GM12878 (cell line): ENCODE measurements around the gene HSD17B12. TPM values are rescaled to one million over a fixed set of nuclear protein-coding genes. Genes with fewer than 3 reads are reported as not detected.

Experiments
- ATAC-seq: fragments of 200-7000 bp; cut with Tn5 transposase; 3 replicates; pipeline ENCODE4 v1.9.1; 2020; ENCODE audit warnings: mild to moderate bottlenecking, moderate library complexity
- BruUV-seq: library from RNA; stranded (reverse); fragments of 400-500 nt; replicated peaks from 2 replicates; lab custom pipeline; 2021; lab: Mats Ljungman, UMichigan
- CTCF ChIA-PET: fragments of 300-600 bp; sonication (Branson Sonifier 250); formaldehyde crosslinking; extraction: SDS; loops from one replicate; lab custom pipeline; 2021; ENCODE audit warnings: inconsistent platforms; lab: Yijun Ruan, JAX
- POLR2A ChIA-PET: fragments of 350-600 bp; formaldehyde crosslinking; extraction: SDS; loops from one replicate; lab custom pipeline; 2021; ENCODE audit warnings: inconsistent platforms; lab: Charles Lee
- RAD21 ChIA-PET: fragments of 300-600 bp; sonication (Branson Sonifier 250); formaldehyde crosslinking; loops from one replicate; lab custom pipeline; 2023; ENCODE audit warnings: antibody characterized with exemption; ENCODE audit not compliant: unreplicated experiment; lab: Charles Lee
- SMC1A ChIA-PET: fragments of 300-600 bp; sonication (Branson Sonifier 250); formaldehyde crosslinking; loops from one replicate; lab custom pipeline; 2023; ENCODE audit not compliant: unreplicated experiment, uncharacterized antibody; lab: Charles Lee
- DNase-seq: peaks from one replicate; pipeline ENCODE4 v3.0.0-alpha.2; 2011; ENCODE audit warnings: low read depth, low spot score
- FAIRE-seq: peaks from 3 replicates; lab custom pipeline; 2011; peaks lifted over from hg19 to GRCh38; lab: Jason Lieb, UNC
- H2AFZ ChIP-seq: 2 replicates; pipeline ENCODE4 v1.6.0; 2011; ENCODE audit warnings: low read depth, low read length, control low read depth; ENCODE audit not compliant: control insufficient read depth
- H3K27ac ChIP-seq: 2 replicates; pipeline ENCODE4 v1.5.1; 2011; ENCODE audit warnings: control low read depth; ENCODE audit not compliant: control insufficient read depth, insufficient read depth
- H3K27me3 ChIP-seq, 2 experiments: replicated peaks in 1 of 2; 2 replicates each; pipeline versions ENCODE4 v1.6.0 to v1.6.1; 2011; ENCODE audit warnings: low read length in 1 of 2; ENCODE audit not compliant: control insufficient read depth in 2 of 2, insufficient read depth in 2 of 2
- H3K36me3 ChIP-seq, 2 experiments: 2 replicates each; pipeline ENCODE4 v1.5.1; 2011; ENCODE audit warnings: low read length in 1 of 2; ENCODE audit not compliant: control insufficient read depth in 2 of 2, insufficient read depth in 2 of 2
- H3K4me1 ChIP-seq: 2 replicates; pipeline ENCODE4 v1.6.1; 2011; ENCODE audit warnings: mild to moderate bottlenecking, low read length, moderate library complexity, mixed read lengths; ENCODE audit not compliant: control insufficient read depth, insufficient read depth
- H3K4me2 ChIP-seq: 2 replicates; pipeline ENCODE4 v1.6.0; 2011; ENCODE audit warnings: control low read depth; ENCODE audit not compliant: control insufficient read depth, insufficient read depth
- H3K4me3 ChIP-seq: fragments of 200-600 bp; sonication (generic); 2 replicates; pipeline ENCODE4 v1.5.1; 2016
- H3K79me2 ChIP-seq: 2 replicates; pipeline ENCODE4 v1.6.0; 2011; ENCODE audit warnings: low read length; ENCODE audit not compliant: control insufficient read depth, insufficient read depth
- H3K9ac ChIP-seq: 2 replicates; pipeline ENCODE4 v1.8.0; 2011; ENCODE audit warnings: low read length, control low read depth, mixed read lengths; ENCODE audit not compliant: control insufficient read depth, insufficient read depth
- H3K9me3 ChIP-seq: replicated peaks from 3 replicates; pipeline ENCODE4 v1.5.1; 2011; ENCODE audit warnings: mild to moderate bottlenecking, low read length; ENCODE audit not compliant: control insufficient read depth, insufficient read depth
- H4K20me1 ChIP-seq: 2 replicates; pipeline ENCODE4 v1.6.0; 2011; ENCODE audit not compliant: control insufficient read depth, insufficient read depth
- BRCA1 ChIP-seq: IDR thresholded peaks from 2 replicates; pipeline ENCODE4 v1.6.1; 2011; ENCODE audit warnings: low read depth, low read length, improper control_type of control experiment
- CREM ChIP-seq: IDR thresholded peaks from 2 replicates; pipeline ENCODE4 v1.6.1; 2014; ENCODE audit warnings: antibody characterized with exemption, low read depth
- DPF2 ChIP-seq: fragments of 450-650 bp; IDR thresholded peaks from 2 replicates; pipeline ENCODE4 v1.6.1; 2017; ENCODE audit warnings: mild to moderate bottlenecking
- EZH2 ChIP-seq: IDR thresholded peaks from 2 replicates; pipeline ENCODE4 v1.6.1; 2012; ENCODE audit warnings: low read depth, mild to moderate bottlenecking, control low read depth, inconsistent platforms, low read length, borderline replicate concordance; ENCODE audit not compliant: control insufficient read depth
- MYB ChIP-seq: fragments of 150-350 bp; IDR thresholded peaks from 2 replicates; pipeline ENCODE4 v1.6.1; 2014; ENCODE audit warnings: mild to moderate bottlenecking, low read depth, low read length, borderline replicate concordance
- NR2C2 ChIP-seq: IDR thresholded peaks from 2 replicates; pipeline ENCODE4 v1.6.1; 2011; ENCODE audit warnings: borderline replicate concordance, low read depth; ENCODE audit not compliant: control insufficient read depth, insufficient read length
- PAX8 ChIP-seq: fragments of 450-650 bp; IDR thresholded peaks from 2 replicates; pipeline ENCODE4 v1.6.1; 2017; ENCODE audit warnings: mild to moderate bottlenecking, moderate library complexity
- RBBP5 ChIP-seq: fragments of 200-600 bp; sonication (generic); conservative IDR thresholded peaks from 2 replicates; pipeline ENCODE4 v1.6.1; 2016
- SPI1 ChIP-seq: IDR thresholded peaks from 2 replicates; pipeline ENCODE4 v1.6.1; 2011; ENCODE audit warnings: low read depth, mild to moderate bottlenecking, low read length, moderate library complexity, borderline replicate concordance; ENCODE audit not compliant: insufficient read depth
- ZNF24 ChIP-seq: fragments of 450-650 bp; IDR thresholded peaks from 2 replicates; pipeline ENCODE4 v1.6.1; 2017; ENCODE audit warnings: antibody characterized with exemption, mild to moderate bottlenecking
- WGBS: methylation state at CpG from one replicate; pipeline ENCODE4 v1.1.6; 2016; ENCODE audit warnings: low lambda C conversion rate; ENCODE audit not compliant: insufficient replicate concordance, insufficient coverage; ENCODE audit errors: missing lambda C conversion rate; 5-methylcytosine and 5-hydroxymethylcytosine counted together
- in situ Hi-C: fragments of 300-500 bp; cut with MboI; formaldehyde crosslinking; loops from 9 replicates; pipeline ENCODE4 v1.14.3; 2018; ENCODE audit warnings: mixed read lengths
- intact Hi-C: fragments of 100-400 bp; cut with micrococcal nuclease; formaldehyde crosslinking; loops from one replicate; pipeline ENCODE4 v1.14.2; 2022; ENCODE audit not compliant: unreplicated experiment
- polyA plus RNA-seq, 11 experiments: library from polyadenylated mRNA; depleted of rRNA in 4 of 11; unstranded in 6 of 11; stranded (reverse) in 5 of 11; fragments of >200 nt; fragmentation: Nextera tagmentation in 4 of 11; fragmentation: Illumina TruSeq in 1 of 11; extraction: Ambion mirVana in 4 of 11; extraction: Trizol in 1 of 11; gene quantifications; 1 replicate in 1 of 11; 2 replicates in 10 of 11; pipeline versions ENCODE4 v1.2.1 to v1.2.3, GENCODE V29; 2011 to 2016; ENCODE audit warnings: inconsistent platforms in 2 of 11, missing spikeins in 2 of 11, low read depth in 1 of 11
- total RNA-seq, 4 experiments: library from RNA; depleted of rRNA in 3 of 4; stranded (reverse); fragments of >200 nt in 3 of 4; fragmentation: Illumina TruSeq in 1 of 4; extraction: Trizol in 1 of 4; gene quantifications; 2 replicates each; pipeline versions ENCODE4 v1.2.1 to v1.2.3, GENCODE V29; 2013 to 2021
- TF ChIP-seq, protein P1 (sequence below): IDR thresholded peaks from 2 replicates; pipeline ENCODE4 v1.6.1; 2012; ENCODE audit warnings: improper control_type of control experiment, low read depth, low read length; ENCODE audit not compliant: insufficient replicate concordance
- TF ChIP-seq, protein P2 (sequence below): fragments of 450-650 bp; IDR thresholded peaks from 2 replicates; pipeline ENCODE4 v1.6.1; 2016; ENCODE audit warnings: mild to moderate bottlenecking, moderate library complexity, borderline replicate concordance

The HSD17B12 gene
- total and polyA plus RNA-seq, 10 of the 15 experiments (the other 5 are each of a cell fraction or from before 2014, with no cell fraction given) = 23.6 to 88.0 (median 64.7) TPM

DNA sequence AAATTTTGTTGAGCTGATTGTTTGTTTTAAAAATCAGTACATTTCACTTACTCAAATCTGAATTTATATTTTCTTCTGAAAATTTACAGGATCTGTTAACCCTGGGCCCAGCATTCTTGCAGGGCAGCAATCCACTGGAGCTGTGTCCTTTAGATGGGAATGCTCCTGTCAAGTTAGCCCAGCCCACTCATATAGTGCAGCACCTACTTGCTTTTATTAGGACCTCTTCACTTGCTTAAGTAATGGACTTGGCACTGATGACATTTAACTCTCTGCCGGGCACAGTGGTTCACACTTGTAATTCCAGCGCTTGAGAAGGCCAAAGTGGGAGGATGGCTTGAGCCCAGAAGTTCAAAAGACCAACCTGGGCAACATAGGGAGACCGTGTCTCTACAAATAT is 89.6 kb downstream of the HSD17B12 start:
- CTCF ChIA-PET = interaction anchor here (1.0 kb wide), 1 partner anchor 18 kb away, joined by 3 read pairs; no protein-coding TSS in a partner anchor
- Histone ChIP-seq H3K27ac (no peak overlapping the region), H3K4me2 (no peak overlapping the region), H3K4me1 (no peaks in the 10 kb centered on the region), H2AFZ (no peak overlapping the region), H3K36me3 (peaks cover 0 to 8% of the 10 kb centered on the region in 2 experiments; a peak in 3 of 4 replicates), H4K20me1 (no peaks in the 10 kb centered on the region), H3K27me3 (no peaks in the 10 kb centered on the region), H3K79me2 (no peaks in the 10 kb centered on the region), H3K9me3 (peaks cover 2% of the 10 kb centered on the region; the same call in 2 of the 3 replicates), H3K9ac (no peak overlapping the region), H3K4me3 (no peak overlapping the region)
- TF ChIP-seq ZNF24 (no peak), CREM (no peak), MYB (no peak), SPI1 (no peak), RBBP5 (no peak), PAX8 (no peak), EZH2 (no peak), DPF2 (no peak), BRCA1 (no peak), NR2C2 (no peak)
- TF ChIP-seq, protein P1, sequence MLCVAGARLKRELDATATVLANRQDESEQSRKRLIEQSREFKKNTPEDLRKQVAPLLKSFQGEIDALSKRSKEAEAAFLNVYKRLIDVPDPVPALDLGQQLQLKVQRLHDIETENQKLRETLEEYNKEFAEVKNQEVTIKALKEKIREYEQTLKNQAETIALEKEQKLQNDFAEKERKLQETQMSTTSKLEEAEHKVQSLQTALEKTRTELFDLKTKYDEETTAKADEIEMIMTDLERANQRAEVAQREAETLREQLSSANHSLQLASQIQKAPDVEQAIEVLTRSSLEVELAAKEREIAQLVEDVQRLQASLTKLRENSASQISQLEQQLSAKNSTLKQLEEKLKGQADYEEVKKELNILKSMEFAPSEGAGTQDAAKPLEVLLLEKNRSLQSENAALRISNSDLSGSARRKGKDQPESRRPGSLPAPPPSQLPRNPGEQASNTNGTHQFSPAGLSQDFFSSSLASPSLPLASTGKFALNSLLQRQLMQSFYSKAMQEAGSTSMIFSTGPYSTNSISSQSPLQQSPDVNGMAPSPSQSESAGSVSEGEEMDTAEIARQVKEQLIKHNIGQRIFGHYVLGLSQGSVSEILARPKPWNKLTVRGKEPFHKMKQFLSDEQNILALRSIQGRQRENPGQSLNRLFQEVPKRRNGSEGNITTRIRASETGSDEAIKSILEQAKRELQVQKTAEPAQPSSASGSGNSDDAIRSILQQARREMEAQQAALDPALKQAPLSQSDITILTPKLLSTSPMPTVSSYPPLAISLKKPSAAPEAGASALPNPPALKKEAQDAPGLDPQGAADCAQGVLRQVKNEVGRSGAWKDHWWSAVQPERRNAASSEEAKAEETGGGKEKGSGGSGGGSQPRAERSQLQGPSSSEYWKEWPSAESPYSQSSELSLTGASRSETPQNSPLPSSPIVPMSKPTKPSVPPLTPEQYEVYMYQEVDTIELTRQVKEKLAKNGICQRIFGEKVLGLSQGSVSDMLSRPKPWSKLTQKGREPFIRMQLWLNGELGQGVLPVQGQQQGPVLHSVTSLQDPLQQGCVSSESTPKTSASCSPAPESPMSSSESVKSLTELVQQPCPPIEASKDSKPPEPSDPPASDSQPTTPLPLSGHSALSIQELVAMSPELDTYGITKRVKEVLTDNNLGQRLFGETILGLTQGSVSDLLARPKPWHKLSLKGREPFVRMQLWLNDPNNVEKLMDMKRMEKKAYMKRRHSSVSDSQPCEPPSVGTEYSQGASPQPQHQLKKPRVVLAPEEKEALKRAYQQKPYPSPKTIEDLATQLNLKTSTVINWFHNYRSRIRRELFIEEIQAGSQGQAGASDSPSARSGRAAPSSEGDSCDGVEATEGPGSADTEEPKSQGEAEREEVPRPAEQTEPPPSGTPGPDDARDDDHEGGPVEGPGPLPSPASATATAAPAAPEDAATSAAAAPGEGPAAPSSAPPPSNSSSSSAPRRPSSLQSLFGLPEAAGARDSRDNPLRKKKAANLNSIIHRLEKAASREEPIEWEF = no peak
- TF ChIP-seq, protein P2, sequence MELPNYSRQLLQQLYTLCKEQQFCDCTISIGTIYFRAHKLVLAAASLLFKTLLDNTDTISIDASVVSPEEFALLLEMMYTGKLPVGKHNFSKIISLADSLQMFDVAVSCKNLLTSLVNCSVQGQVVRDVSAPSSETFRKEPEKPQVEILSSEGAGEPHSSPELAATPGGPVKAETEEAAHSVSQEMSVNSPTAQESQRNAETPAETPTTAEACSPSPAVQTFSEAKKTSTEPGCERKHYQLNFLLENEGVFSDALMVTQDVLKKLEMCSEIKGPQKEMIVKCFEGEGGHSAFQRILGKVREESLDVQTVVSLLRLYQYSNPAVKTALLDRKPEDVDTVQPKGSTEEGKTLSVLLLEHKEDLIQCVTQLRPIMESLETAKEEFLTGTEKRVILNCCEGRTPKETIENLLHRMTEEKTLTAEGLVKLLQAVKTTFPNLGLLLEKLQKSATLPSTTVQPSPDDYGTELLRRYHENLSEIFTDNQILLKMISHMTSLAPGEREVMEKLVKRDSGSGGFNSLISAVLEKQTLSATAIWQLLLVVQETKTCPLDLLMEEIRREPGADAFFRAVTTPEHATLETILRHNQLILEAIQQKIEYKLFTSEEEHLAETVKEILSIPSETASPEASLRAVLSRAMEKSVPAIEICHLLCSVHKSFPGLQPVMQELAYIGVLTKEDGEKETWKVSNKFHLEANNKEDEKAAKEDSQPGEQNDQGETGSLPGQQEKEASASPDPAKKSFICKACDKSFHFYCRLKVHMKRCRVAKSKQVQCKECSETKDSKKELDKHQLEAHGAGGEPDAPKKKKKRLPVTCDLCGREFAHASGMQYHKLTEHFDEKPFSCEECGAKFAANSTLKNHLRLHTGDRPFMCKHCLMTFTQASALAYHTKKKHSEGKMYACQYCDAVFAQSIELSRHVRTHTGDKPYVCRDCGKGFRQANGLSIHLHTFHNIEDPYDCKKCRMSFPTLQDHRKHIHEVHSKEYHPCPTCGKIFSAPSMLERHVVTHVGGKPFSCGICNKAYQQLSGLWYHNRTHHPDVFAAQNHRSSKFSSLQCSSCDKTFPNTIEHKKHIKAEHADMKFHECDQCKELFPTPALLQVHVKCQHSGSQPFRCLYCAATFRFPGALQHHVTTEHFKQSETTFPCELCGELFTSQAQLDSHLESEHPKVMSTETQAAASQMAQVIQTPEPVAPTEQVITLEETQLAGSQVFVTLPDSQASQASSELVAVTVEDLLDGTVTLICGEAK = no peak
- whole genome bisulfite sequencing = 98% methylated on average over 3 of the region's 3 CpGs
- POLR2A ChIA-PET = no interaction called here
- FAIRE-seq (no peak), ATAC-seq (no peak), DNase-seq (no peak)
- intact Hi-C loops (no loop called here), in situ Hi-C loops (no loop called here)
- BruUV-seq = no TSS peak
- SMC1A ChIA-PET = no interaction called here
- RAD21 ChIA-PET = no interaction called here
